C1 segment of cervical spinal cord (tissue), 14 donors: ENCODE measurements around the gene IGSF3.
"Not testable (repeated sequence)": the region's sequence is repeated elsewhere in the genome, so short reads cannot be mapped to it uniquely, and the experiment has no call there.

Source experiments
- DNase-seq, 14 donors: peaks; one replicate each; lab custom pipeline; 2025; lab: John Stamatoyannopoulos, UW

IGSF3 gene

DNA sequence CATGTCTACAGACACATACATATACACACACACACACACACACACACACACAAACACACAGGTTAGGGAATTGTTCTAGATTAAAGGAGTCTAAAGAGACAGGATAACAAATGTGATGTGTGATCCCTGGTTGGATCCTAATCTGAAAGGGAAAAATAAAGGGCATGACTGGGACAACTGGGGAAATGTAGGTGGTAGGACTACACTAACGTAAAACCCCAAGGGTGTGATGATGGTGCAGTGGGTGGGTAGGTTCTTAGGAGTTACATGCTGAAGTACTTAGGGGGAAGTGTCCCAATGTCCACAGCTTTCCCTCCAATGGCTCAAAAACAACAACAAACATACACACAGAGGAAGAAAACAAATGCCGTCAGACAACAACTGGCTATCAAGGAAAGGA, 68.2 kb downstream of the IGSF3 start:
- not testable (repeated sequence) for DNase-seq

DNA sequence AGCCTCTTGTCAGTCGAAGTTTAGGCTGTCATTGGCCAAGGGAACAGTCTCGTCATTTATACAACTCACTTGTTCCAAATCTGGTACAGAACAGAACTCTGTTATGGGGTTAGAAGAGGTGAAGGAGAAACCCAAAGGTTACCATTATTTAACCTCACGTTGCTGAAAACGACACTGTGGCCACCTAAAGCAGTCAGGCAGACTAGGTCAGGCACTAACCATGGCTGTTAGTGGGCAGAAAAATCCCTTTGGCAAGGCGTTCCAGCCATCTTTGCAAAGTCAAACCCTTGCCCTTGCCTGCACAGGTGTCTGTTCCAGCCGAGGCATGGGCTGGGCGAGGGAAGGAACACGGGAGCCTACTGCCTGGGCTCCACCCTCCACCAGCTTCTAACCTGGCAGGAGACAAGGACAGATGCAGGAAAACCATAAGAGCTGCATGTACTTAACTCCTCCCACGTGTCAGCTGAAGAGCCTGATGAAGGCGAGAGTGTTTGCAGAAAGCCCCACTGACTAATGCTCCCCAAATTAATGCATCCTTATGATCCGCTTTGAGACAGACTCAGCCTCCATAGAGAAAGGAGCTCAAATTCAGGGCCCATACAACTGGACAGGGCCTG, 69.0 kb downstream of the IGSF3 start:
- not testable (repeated sequence) for DNase-seq

GRCh38 chr1:116597388-116597787, 70.1 kb downstream of the IGSF3 start:
- DNase-seq, result not testable (repeated sequence)

DNA sequence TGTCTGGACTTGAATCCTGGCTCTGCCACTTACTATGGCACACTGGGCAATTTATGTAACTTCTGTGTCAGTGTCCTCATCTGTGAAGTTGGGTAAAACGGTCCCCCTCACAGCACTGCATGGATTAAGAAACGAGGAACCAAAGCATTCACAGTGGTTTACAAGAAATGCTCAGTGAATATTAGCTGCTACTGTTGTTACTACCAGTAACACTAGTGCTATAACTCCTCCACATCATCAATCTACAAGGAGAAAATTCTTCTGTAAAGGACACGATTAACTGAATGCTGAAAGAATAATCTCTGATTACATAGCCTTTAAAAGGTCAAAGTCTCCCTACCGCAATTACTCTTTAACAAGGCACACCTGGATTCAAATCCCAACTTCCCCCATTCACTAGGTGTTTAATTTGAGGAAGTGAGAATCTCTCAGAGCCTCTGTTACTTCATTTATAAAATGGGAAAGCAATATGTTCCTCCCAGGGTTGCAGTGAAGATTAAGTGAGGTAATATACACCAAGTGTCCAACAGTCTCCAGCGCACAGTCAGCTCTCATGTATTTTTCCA, 70.7 kb downstream of the IGSF3 start:
- not testable (repeated sequence) for DNase-seq

DNA sequence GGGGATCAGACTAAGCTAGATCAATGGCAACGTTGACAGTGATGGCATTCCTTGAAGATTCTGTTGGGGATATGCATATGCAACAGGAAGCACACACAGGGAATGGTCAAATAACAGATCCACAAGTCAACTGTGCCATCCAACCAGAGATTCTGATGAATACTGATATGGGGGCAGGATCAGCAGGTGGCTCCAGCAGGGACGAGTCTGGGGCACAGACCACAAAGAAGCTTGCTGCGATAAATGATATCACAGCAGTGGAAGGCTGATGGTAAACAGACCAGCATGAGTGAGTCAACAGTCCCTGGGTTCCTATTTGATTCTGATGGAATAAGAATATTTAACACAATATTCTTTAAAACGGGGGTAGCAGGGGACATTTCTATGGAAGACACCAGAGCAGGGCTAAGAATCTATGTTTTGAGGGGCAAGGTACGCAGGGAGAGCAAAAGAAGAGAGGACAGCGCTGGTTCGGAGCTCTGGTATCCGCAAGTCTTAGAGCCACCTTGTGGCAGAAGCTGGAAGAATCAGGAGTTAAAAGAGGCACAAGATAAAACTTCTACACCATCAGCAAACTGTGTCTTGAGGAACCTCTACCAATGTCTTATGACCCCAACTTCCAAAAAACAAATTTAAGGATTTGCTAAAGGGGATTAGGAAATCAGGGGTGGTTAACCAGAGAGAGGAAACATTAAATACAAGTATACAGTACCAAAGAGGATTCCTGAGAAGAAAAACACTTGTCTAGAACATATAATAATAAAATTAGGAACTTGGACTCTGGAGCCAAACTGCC, 71.4 kb downstream of the IGSF3 start:
- DNase-seq, result peak in 2 of 14 donors; percentile 8 to 19

- DNase-seq, result not testable (repeated sequence)
Observed at GRCh38 chr1:116595065-116595840, 72.3 kb downstream of the IGSF3 start.

- not testable (repeated sequence) for DNase-seq
Observed at GRCh38 chr1:116593977-116594376, 73.6 kb downstream of the IGSF3 start.

GRCh38 chr1:116593401-116593800, 74.1 kb downstream of the IGSF3 start:
- not testable (repeated sequence) for DNase-seq

DNA sequence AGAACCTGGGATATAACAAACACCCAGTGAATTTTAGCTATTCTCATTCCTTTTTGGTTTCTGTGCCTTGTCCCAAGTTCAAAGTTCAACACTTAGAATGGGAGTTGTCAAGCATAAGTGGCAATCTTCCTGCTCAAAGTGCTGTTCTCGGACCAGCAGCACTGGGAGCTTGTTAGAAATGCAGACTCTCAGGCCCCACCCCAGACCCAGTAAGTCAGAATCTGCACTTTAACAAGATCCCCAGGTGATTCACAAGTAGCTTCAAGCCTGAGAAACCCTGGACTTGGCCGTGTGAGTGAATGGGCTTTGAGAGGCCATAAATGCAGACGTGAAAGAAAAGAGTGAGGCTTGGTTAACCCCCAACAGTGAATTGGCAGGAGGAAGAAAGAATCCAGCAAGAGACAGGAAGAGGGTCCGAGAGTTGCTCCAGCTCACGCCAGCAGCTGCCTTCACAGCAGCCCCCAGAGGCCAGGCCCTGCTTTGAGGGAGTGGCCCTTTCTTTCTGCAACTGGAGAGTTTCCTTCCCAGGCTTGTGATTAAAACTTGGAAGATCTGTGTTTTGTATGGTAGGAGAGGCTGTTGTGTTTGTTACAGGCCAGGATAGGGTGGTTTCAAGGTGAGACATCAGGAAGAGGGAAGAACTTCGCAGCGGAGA, 75.5 kb downstream of the IGSF3 start:
- not testable (repeated sequence) for DNase-seq

DNA sequence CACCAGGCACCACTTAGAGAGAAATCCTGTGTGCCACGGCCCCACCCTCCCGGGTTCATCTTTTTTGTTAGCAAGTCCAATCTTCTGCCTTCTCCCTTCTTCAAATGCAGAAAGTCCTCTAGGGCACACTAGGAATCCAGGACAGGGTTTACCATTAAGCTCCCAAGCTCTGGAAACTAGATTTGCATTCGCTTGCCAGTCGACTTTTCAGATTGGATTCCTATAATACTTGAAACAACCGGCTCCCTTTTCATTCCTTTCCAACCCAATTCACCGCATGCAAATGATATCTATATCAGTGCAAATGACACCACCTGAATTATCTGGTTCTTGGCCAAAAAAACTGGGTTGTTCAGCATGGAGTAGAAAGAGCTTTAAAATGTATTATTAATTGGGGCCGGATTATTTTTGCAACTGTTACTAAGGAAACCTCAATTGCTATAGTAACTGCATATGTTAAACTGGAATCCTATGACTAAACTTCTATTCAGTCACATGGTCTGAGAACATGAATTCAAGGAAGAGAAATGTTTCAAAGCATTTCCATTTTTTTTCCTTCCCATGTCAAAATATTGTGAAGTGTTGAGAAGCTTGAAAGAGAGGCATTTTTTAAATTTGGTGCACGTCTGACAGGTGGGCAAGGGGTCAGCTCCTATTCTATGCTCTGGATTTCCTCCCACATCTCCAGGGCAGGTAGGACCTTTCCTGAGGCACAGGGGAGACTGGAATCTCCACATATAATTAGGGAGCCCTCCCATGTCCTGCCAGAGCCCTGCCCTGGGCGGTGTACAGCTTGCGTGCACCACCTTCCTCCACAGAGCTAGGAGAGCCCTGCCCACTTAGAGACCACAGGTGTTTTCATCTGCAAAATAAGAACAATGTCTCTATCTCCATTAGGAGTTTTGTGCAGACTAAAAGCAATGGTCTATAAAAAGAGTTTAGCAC, 76.3 kb downstream of the IGSF3 start:
- DNase-seq, result not testable (repeated sequence)

DNA sequence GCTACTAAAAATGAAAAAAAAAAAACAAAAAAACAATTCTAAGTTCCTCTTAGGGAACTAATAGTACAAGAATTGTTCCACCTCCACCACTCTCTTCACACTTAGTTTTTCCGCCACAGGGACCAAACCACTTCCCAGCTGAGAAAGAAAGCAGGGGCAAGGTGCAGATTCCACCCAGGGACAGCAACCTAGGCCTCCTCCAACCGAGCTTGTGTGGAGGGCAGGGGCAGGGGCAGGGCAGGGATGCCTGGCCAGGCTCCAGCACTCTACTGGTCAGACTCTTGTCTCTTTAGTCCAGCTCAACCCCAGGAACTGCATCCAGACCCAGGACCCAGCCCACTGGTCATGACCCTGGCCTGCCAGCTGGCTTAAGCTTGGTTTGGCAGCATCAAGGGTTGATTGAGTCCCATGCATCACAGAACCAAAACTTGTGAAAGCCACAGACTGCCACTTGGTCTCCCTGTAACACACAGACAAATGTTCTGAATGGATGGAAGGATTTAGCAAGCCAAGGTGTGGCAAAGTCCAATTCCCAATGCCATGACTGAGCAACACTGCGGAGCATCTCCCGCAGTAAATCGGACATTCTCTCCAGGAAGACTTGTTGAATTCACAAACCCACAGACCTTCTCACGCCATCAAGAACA, 77.1 kb downstream of the IGSF3 start:
- DNase-seq, result not testable (repeated sequence)

DNA sequence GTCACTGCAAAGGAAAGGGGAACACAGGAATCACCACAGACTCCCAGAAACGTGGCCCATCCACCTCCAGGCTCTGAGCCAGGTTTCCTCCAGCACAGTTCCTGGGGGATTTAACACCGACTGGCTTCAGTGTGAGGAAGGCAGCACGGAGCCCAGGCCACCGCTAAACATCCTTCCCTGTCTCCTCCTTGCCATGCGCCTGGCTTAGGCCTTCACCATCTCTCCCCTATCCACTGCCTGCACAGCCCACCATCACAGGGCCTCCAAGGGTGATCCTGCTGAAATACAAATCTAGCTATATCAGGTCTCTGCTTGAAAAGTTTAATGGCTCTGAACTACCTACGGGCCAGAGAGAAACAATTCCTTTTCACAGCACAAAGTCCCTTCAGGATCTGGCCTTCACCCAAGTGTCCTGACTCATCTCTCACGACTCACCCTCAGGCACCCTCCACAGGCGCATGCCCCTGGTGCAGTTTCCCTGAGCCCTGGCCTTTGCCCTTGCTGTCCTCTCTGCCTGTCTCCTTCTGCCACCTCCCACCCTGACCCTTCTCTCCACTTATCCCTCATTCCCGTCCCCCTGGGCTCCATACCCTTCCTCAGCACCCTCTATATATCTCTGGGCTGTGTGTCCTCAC, 78.3 kb downstream of the IGSF3 start:
- not testable (repeated sequence) for DNase-seq

DNA sequence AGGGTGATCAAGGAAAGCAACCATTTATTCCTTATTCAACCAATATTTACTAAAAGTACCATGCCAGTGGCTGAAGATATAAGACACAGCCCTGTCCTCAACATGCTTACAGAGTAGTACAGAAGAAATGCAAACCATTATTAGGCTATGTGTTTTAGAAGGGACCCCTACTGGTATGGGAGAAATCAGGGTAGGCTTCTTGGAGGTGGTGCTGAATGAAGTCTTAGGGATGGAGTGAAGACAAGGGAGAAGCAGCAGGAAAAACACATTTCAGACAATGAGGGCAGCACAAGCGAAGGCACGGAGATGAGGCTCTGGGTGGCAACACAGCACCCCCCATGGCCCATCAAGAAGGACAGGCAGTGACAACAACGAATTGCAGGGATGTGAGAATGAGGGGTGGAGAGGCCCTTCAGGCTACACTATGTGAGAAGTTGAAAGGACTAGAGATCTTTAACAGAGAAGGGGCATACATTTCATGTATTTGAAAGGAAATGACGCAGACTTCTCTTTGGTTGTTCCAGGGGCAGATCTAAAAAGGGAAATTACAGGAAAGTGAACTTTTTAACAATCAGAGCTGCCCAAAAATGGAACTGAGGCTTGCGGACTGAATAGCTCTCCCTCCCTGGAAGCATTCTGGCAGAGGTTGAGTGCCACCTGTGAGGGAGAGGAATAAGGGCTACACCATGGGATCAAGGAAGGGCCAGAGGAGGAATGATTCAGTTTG, 79.9 kb downstream of the IGSF3 start:
- DNase-seq, result no peak

DNA sequence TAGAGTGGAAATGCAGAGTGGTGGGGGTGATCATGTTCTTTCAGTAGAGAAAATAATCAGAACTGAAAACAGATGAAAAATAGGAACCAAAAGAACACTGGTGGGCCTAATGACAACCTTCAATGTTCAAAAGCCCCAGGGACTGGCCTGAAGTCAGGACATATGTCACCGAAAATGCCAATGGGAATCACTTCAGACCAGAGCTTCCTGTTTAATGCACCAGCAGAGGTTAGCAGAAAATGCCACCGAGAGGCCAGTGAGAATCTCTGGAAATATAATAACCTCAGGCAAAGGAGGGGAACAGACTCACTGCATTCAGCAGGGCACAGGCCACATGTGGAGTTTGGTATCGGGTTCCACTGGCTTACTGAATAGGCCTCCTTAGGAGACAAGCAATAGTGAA, 80.8 kb downstream of the IGSF3 start:
- DNase-seq, result no peak

GRCh38 chr1:116585886-116586285, 81.6 kb downstream of the IGSF3 start:
- DNase-seq, result no peak

- no peak for DNase-seq
Observed at GRCh38 chr1:116581323-116581885, 86.1 kb downstream of the IGSF3 start.

DNA sequence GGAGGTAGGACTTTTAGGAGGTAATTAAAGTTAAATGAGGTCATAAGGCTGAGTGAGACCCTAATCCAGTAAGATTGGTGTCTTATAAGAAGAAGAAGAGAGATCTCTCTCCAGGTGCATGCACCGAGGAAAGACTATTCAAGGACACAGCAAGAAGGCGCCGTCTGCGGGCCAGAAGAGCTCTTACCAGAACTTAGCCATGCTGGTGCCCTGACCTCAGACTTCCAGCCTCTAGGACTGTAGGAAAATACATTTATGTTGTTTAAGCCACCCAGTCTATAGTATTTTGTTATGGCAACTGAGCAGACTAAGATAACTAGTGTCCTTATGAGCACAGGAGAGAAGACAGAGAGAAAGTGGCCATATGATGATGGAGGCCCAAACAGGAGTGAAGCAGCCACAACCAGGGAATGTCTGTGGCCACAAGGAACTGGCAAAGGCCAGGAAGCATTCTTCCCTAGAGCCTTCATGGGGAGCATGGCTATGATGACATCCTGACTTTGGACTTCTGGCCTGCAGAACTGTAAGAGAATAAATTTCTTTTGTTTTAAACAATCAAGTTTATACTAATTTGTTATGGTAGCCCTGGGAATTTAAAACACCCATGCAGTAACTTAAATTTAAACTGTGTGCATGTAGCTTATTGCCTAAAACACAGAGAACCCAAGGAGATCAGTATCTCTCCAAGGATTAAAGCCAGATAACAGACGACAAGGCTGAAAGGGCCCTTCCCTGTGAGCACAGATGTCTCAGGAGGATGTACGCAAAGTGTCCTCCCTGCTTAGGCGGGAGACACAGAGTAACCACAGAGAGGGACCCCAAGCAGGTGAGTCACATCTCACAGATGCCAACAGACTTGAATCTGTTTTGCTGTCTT, 86.8 kb downstream of the IGSF3 start:
- DNase-seq, result no peak
